Fibroblast of the aortic adventitia (primary cell): ENCODE data around the gene ZKSCAN5. TPM values are rescaled to one million over a fixed set of nuclear protein-coding genes. Genes with fewer than 3 reads are reported as not detected.

Experiments
- DNase-seq: peaks from one replicate; pipeline ENCODE4 v3.0.0-alpha.2; 2010; ENCODE audit warnings: low read depth
- H3K4me3 ChIP-seq: 2 replicates; pipeline ENCODE4 v1.5.1; 2011; ENCODE audit warnings: low read depth, mild to moderate bottlenecking, control low read depth, low read length, moderate library complexity
- CTCF ChIP-seq: IDR thresholded peaks from 2 replicates; pipeline ENCODE4 v1.5.1; 2011; ENCODE audit warnings: mild to moderate bottlenecking, low read length, control low read depth, inconsistent platforms; ENCODE audit not compliant: insufficient read depth
- total RNA-seq: library from RNA; depleted of rRNA; stranded (reverse); fragments of >200 nt; gene quantifications from 2 replicates; pipeline ENCODE4 v1.2.3, GENCODE V29; 2012; ENCODE audit warnings: low replicate concordance

ZKSCAN5 gene
- total RNA-seq, 1 donor = 11.8 TPM

GRCh38 chr7:99504281-99504602 is 220 bp upstream of the ZKSCAN5 start:
- DNase-seq = no peak
- peak overlapping the region; percentile 93 for H3K4me3 ChIP-seq
- no peak for TF ChIP-seq CTCF

DNA sequence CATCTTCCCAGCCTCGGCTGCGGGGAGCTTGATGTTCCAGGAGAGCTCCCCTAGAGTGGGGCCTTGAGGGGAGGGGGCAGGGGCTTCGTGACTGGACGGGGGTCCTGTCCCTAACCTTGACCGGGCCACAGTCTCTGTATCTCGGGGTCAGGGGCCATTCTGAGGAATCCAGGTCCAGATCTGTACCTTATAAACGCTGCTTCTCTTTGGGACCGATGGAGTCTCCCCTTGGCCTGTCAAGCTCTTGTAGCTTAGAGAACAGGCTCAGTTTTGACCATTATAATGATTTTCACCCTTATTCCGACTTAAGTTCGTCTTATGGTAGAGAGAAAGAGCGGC is 831 bp downstream of the ZKSCAN5 start:
- H3K4me3 ChIP-seq = peak overlapping the region; percentile 93
- peak; percentile 24 for DNase-seq
- no peak for TF ChIP-seq CTCF

DNA sequence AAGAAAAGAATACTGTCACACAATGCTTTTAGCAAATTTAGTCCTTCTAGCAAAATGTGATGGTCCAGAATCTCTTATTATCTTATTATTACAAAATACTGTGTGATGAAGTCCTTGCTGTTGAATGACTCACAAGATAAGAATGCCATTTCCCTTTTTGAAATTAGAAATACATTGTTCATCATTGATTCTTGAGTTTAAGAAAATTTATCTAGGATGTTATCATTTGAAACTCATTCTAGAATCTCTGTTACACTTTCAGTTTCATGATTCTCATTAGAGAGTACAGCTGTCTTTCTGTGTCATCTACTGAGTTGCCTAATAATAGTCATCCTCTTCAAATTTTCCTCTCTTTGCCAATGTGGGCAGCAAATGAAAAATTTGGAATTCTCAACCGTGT is 9.6 kb downstream of the ZKSCAN5 start:
- no peak for TF ChIP-seq CTCF
- H3K4me3 ChIP-seq = no peak overlapping the region
- DNase-seq = peak; percentile 58

GRCh38 chr7:99521399-99521798 is 16.9 kb downstream of the ZKSCAN5 start:
- no peak for DNase-seq
- no peak overlapping the region for H3K4me3 ChIP-seq
- no peak for TF ChIP-seq CTCF

DNA sequence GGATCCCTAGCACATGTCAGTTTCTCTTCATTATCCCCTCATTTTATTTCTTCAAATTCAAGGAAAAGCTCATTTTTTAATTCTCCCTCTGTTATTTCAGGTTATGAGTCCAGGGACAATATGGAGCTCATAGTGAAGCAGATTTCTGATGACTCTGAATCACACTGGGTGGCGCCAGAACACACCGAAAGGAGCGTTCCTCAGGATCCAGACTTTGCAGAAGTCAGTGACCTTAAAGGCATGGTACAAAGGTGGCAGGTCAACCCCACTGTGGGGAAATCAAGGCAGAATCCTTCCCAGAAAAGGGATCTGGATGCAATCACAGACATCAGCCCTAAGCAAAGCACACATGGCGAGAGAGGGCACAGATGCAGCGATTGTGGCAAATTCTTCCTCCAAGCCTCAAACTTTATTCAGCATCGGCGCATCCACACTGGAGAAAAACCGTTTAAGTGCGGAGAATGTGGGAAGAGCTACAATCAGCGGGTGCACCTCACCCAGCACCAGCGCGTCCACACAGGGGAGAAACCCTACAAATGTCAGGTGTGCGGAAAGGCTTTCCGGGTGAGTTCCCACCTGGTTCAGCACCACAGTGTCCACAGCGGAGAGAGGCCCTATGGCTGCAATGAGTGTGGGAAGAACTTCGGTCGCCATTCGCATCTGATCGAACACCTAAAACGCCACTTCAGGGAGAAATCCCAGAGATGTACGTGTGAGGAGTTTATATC is 21.4 kb downstream of the ZKSCAN5 start:
- no peak for TF ChIP-seq CTCF
- no peak for DNase-seq
- no peak overlapping the region for H3K4me3 ChIP-seq

DNA sequence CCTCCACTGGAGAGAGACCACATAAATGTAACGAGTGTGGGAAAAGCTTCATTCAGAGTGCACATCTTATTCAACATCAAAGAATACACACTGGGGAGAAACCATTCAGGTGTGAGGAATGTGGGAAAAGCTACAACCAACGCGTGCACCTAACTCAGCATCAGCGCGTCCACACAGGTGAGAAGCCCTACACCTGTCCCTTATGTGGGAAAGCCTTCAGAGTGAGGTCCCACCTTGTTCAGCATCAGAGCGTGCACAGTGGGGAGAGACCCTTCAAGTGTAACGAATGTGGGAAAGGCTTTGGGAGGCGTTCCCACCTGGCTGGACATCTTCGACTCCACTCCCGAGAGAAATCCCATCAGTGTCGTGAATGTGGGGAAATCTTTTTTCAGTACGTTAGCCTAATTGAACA is 26.9 kb downstream of the ZKSCAN5 start:
- no peak for DNase-seq
- no peak overlapping the region for H3K4me3 ChIP-seq
- no peak for TF ChIP-seq CTCF

DNA sequence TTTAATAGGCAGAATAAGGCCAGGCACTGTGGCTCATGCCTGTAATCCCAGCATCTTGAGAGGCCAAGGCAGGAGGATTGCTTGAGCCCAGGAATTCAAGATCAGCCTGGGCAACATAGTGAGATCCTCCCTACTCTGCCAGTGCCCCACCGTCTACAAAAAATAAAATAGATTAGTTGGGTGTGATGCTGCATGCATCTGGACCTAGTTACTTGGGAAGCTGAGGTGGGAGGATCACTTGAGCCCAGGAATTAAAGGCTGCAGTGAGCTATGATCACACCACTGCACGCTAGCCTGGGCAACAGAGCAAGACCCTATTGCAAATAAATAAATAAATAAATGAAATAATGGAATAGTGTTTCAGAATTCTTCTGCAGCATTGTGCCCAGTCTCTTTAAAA is 31.2 kb downstream of the ZKSCAN5 start:
- DNase-seq = no peak
- no peak for TF ChIP-seq CTCF

More for the DNA sequence above, 31.2 kb downstream of the ZKSCAN5 start:
- no peak overlapping the region for H3K4me3 ChIP-seq
